HG03432 (cell line): ENCODE measurements around the gene ERG.

Source experiments
- ATAC-seq: cut with Tn5 transposase; IDR thresholded peaks from one replicate; pipeline ENCODE4 v1.9.1; 2021; ENCODE audit warnings: mild to moderate bottlenecking, moderate library complexity; ENCODE audit not compliant: unreplicated experiment

ERG gene

GRCh38 chr21:38498057-38498833 lies at the start of gene ERG:
ERG (minus strand) TSS chr21:38498477; CDS start chr21:38498380, 97 bp downstream.
- no peak for ATAC-seq

- ATAC-seq: no peak
Measured at GRCh38 chr21:38544661-38545060, 46.4 kb upstream of the ERG start.

GRCh38 chr21:38542263-38542662 lies 44.0 kb upstream of the ERG start:
- no peak for ATAC-seq

- ATAC-seq: no peak
Measured at GRCh38 chr21:38538353-38538752, 40.1 kb upstream of the ERG start.

GRCh38 chr21:38534591-38534990 lies 36.3 kb upstream of the ERG start:
- ATAC-seq: no peak

GRCh38 chr21:38533887-38534286 lies 35.6 kb upstream of the ERG start:
- ATAC-seq: no peak

GRCh38 chr21:38531591-38531990 lies 33.3 kb upstream of the ERG start:
- ATAC-seq: no peak

GRCh38 chr21:38531039-38531541 lies 32.8 kb upstream of the ERG start:
- ATAC-seq: no peak

GRCh38 chr21:38527737-38528136 lies 29.5 kb upstream of the ERG start:
- no peak for ATAC-seq

- no peak for ATAC-seq
Measured at GRCh38 chr21:38525454-38525853, 27.2 kb upstream of the ERG start.

GRCh38 chr21:38524168-38525153 lies 26.2 kb upstream of the ERG start:
- ATAC-seq: no peak

- no peak for ATAC-seq
Measured at GRCh38 chr21:38520511-38520910, 22.2 kb upstream of the ERG start.

GRCh38 chr21:38511662-38512243 lies 13.5 kb upstream of the ERG start:
- ATAC-seq: no peak

GRCh38 chr21:38511198-38511597 lies 12.9 kb upstream of the ERG start:
- no peak for ATAC-seq

- no peak for ATAC-seq
Measured at GRCh38 chr21:38507374-38507942, 9.2 kb upstream of the ERG start.

- ATAC-seq: no peak
Measured at GRCh38 chr21:38506661-38507281, 8.5 kb upstream of the ERG start.

- ATAC-seq: no peak
Measured at GRCh38 chr21:38505654-38506523, 7.6 kb upstream of the ERG start.

GRCh38 chr21:38504066-38504465 lies 5.8 kb upstream of the ERG start:
- ATAC-seq: no peak

- ATAC-seq: no peak
Measured at GRCh38 chr21:38503583-38503982, 5.3 kb upstream of the ERG start.
